ENCODE data around the gene GNGT2. TPM values are rescaled to one million over a fixed set of nuclear protein-coding genes. Genes with fewer than 3 reads are reported as not detected.

GNGT2 gene
- total RNA-seq, 2 experiments from 2014 or later = 13.3 to 32.6 TPM

DNA sequence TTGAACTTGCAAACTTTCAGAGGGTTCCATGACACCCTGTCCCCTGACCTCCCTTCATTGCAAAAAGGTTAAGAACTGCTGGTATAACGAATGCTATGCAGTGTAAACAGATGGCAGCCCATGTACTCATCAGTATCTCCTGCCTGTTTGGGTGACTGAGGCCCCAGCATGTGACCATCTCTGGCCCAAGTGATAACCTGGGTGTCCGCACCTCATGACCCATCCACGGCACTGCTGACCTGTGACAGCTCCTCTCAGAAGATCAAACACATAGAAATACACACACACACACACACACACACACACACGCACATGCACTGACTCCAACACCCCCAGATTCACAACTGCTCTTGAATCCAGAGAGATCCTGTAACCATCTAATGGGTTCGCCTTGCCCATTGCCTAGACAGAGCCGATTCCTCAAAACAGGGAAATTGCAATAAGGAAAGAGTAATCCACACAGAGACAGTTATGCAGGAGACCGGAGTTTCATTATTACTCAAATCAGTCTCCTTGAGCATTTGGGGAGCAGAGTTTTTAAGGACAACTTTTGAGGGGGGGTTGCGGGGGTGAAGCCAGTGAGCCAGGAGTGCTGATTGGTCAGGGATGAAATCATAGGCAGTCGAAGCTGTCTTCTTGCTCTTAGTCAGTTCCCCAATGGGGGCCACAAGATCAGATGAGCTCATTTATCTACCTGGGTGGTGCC lies 31.5 kb upstream of the GNGT2 start:
- TF ChIP-seq, protein P1, sequence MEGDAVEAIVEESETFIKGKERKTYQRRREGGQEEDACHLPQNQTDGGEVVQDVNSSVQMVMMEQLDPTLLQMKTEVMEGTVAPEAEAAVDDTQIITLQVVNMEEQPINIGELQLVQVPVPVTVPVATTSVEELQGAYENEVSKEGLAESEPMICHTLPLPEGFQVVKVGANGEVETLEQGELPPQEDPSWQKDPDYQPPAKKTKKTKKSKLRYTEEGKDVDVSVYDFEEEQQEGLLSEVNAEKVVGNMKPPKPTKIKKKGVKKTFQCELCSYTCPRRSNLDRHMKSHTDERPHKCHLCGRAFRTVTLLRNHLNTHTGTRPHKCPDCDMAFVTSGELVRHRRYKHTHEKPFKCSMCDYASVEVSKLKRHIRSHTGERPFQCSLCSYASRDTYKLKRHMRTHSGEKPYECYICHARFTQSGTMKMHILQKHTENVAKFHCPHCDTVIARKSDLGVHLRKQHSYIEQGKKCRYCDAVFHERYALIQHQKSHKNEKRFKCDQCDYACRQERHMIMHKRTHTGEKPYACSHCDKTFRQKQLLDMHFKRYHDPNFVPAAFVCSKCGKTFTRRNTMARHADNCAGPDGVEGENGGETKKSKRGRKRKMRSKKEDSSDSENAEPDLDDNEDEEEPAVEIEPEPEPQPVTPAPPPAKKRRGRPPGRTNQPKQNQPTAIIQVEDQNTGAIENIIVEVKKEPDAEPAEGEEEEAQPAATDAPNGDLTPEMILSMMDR (conservative IDR thresholded peaks at IDR 0.05; ENCODE audit: low read length) = no peak
- TF ChIP-seq EZH2phosphoT487 (IDR thresholded peaks at IDR 0.05; ENCODE audit: borderline replicate concordance, low read depth, low read length) = no peak
- intact Hi-C loops (cut with micrococcal nuclease; ENCODE audit: unreplicated experiment) = no loop called here
- Histone ChIP-seq H3K9me3 (ENCODE audit: low read length) (no peaks in the 10 kb centered on the region), H4K20me1 (ENCODE audit: insufficient read depth, low read length) (no peaks in the 10 kb centered on the region), H3K4me3 (ENCODE audit: low read depth, low read length, poor library complexity, severe bottlenecking) (no peak overlapping the region), H3K9me2 (ENCODE audit: insufficient read depth, low read length) (no peaks in the 10 kb centered on the region), H2AFZ (ENCODE audit: low read length) (no peak overlapping the region), H3K36me3 (ENCODE audit: insufficient read depth, low read length) (no peaks in the 10 kb centered on the region), H3K4me2 (ENCODE audit: low read length) (no peak overlapping the region), H3K27ac (ENCODE audit: low read depth, low read length, poor library complexity, severe bottlenecking) (no peak overlapping the region), H3K4me1 (ENCODE audit: insufficient read depth, low read length, poor library complexity, severe bottlenecking) (no peaks in the 10 kb centered on the region), H3K79me2 (ENCODE audit: insufficient read depth, low read depth, low read length) (no peaks in the 10 kb centered on the region)
- no TSS peak for BruUV-seq (replicated peaks)
- ChIA-PET POLR2A (interaction anchor here (0.7 kb wide), 1 partner anchor 90 kb away, joined by 5 read pairs; no protein-coding TSS in a partner anchor), CTCF (ENCODE audit: unreplicated experiment) (no interaction called here)
- DNase-seq (ENCODE audit: low spot score) = no peak

DNA sequence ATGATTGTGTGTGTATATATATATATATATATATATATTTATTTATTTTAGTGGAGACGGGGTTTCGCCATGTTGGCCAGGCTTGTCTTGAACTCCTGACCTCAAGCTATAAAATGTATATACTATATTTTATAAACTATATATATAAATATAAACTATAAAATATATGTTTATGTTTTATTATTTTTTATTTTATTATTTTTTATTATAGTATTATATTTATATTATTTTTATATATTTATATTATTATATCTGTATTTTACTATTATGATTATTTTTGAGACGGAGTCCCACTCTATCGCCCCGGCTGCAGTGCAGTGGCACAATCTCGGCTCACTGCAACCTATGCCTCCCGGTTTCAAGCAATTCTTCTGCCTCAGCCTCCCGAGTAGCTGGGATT lies 30.7 kb upstream of the GNGT2 start:
- ChIA-PET POLR2A (interaction anchor here (0.6 kb wide), 1 partner anchor 157 kb away, joined by 4 read pairs; no protein-coding TSS in a partner anchor), CTCF (ENCODE audit: unreplicated experiment) (no interaction called here)
- intact Hi-C loops (cut with micrococcal nuclease; ENCODE audit: unreplicated experiment) = no loop called here

DNA sequence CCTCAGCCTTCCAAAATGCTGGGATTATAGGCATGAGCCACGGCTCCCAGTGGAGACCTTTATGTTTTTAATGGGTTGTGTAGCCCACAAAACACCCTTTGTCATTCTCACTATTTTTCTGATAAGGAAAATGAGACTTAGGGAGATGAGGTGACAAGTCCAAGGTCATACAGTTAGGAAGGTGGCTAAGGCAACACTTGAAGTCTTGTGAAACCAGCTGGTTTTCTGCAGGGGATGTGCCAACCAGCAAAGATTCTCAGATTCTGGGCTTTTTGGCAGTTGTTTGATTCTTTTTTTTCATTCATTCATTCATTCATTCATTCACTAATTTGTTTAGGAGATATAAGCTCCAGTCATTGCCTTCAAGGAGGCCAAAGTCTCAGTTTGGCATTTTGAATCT lies 30.2 kb upstream of the GNGT2 start:
- DNase-seq (ENCODE audit: low spot score) = no peak
- BruUV-seq (replicated peaks) = no TSS peak
- ChIA-PET POLR2A (no interaction called here), CTCF (ENCODE audit: unreplicated experiment) (no interaction called here)
- Histone ChIP-seq H4K20me1 (ENCODE audit: insufficient read depth, low read length) (no peaks in the 10 kb centered on the region), H3K4me2 (ENCODE audit: low read length) (no peak overlapping the region), H3K79me2 (ENCODE audit: insufficient read depth, low read depth, low read length) (no peaks in the 10 kb centered on the region), H3K36me3 (ENCODE audit: insufficient read depth, low read length) (no peaks in the 10 kb centered on the region), H3K4me1 (ENCODE audit: insufficient read depth, low read length, poor library complexity, severe bottlenecking) (no peaks in the 10 kb centered on the region), H3K9me2 (ENCODE audit: insufficient read depth, low read length) (no peaks in the 10 kb centered on the region), H3K27ac (ENCODE audit: low read depth, low read length, poor library complexity, severe bottlenecking) (no peak overlapping the region), H3K4me3 (ENCODE audit: low read depth, low read length, poor library complexity, severe bottlenecking) (no peak overlapping the region), H3K9me3 (ENCODE audit: low read length) (no peaks in the 10 kb centered on the region), H2AFZ (ENCODE audit: low read length) (no peak overlapping the region)
- intact Hi-C loops (cut with micrococcal nuclease; ENCODE audit: unreplicated experiment) = no loop called here
- no peak for TF ChIP-seq EZH2phosphoT487 (IDR thresholded peaks at IDR 0.05; ENCODE audit: borderline replicate concordance, low read depth, low read length)
- TF ChIP-seq, protein P1 (conservative IDR thresholded peaks at IDR 0.05; ENCODE audit: low read length) = no peak

More for the DNA sequence above, 30.7 kb upstream of the GNGT2 start:
- TF ChIP-seq, protein P1 (conservative IDR thresholded peaks at IDR 0.05; ENCODE audit: low read length) = no peak
- H3K9me3 ChIP-seq (ENCODE audit: low read length) = no peaks in the 10 kb centered on the region
- H4K20me1 ChIP-seq (ENCODE audit: insufficient read depth, low read length) = no peaks in the 10 kb centered on the region
- no peak overlapping the region for H3K4me2 ChIP-seq (ENCODE audit: low read length)
- no TSS peak for BruUV-seq (replicated peaks)
- H3K27ac ChIP-seq (ENCODE audit: low read depth, low read length, poor library complexity, severe bottlenecking) = no peak overlapping the region
- H3K4me3 ChIP-seq (ENCODE audit: low read depth, low read length, poor library complexity, severe bottlenecking) = no peak overlapping the region
- no peak for DNase-seq (ENCODE audit: low spot score)
- H3K79me2 ChIP-seq (ENCODE audit: insufficient read depth, low read depth, low read length) = no peaks in the 10 kb centered on the region
- no peak overlapping the region for H2AFZ ChIP-seq (ENCODE audit: low read length)
- H3K36me3 ChIP-seq (ENCODE audit: insufficient read depth, low read length) = no peaks in the 10 kb centered on the region
- no peaks in the 10 kb centered on the region for H3K4me1 ChIP-seq (ENCODE audit: insufficient read depth, low read length, poor library complexity, severe bottlenecking)
- no peaks in the 10 kb centered on the region for H3K9me2 ChIP-seq (ENCODE audit: insufficient read depth, low read length)
